ENCODE results near the gene WASHC1.
"Not testable (repeated sequence)": the region's sequence is repeated elsewhere in the genome, so short reads cannot be mapped to it uniquely, and the experiment has no call there.

The WASHC1 gene

DNA sequence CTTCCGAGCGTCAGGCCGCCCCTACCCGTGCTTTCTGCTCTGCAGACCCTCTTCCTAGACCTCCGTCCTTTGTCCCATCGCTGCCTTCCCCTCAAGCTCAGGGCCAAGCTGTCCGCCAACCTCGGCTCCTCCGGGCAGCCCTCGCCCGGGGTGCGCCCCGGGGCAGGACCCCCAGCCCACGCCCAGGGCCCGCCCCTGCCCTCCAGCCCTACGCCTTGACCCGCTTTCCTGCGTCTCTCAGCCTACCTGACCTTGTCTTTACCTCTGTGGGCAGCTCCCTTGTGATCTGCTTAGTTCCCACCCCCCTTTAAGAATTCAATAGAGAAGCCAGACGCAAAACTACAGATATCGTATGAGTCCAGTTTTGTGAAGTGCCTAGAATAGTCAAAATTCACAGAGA is at the start of gene WASHC1:
Gene WASHC1 (minus strand): TSS at position 101 of the 400 bp plus-strand sequence. CDS start 4,457 bp downstream, outside the sequence.
- H3K27ac ChIP-seq (ENCODE audit: low read length); H3K4me3 ChIP-seq (ENCODE audit: low read depth in 1 of 2, low read length in 2 of 2); H3K4me1 ChIP-seq (ENCODE audit: control insufficient read depth in 1 of 2, insufficient read depth in 2 of 2, low read length in 2 of 2); H3K36me3 ChIP-seq (ENCODE audit: control insufficient read depth in 1 of 2, insufficient read depth in 2 of 2, low read length in 2 of 2); H3K27me3 ChIP-seq (ENCODE audit: low read depth, low read length); H3K9me3 ChIP-seq (ENCODE audit: control insufficient read depth in 1 of 2, low read length in 2 of 2): not testable (repeated sequence)

DNA sequence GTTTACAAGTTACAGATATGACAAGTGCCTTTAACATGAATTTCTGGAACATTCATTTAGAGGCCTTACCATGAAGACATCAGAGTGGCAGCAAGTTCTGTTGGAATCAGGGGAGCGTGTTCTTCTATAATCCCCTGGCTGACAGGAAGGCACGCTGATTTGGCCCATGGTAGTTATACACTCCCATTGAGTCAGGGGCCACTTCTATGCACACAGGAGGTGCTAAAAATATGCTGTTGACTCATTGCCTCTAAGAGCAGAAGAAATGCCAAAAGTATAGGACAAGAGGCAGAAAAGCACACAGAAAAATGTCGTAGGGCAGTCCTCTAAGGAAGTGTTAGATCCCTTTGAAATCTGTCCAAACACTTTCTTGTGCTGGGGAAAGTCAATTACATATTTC is 49.1 kb upstream of the WASHC1 start:
- not testable (repeated sequence) for H3K4me1 ChIP-seq (ENCODE audit: control insufficient read depth in 1 of 2, insufficient read depth in 2 of 2, low read length in 2 of 2); H3K27ac ChIP-seq (ENCODE audit: low read length); H3K36me3 ChIP-seq (ENCODE audit: control insufficient read depth in 1 of 2, insufficient read depth in 2 of 2, low read length in 2 of 2); H3K27me3 ChIP-seq (ENCODE audit: low read depth, low read length); H3K9me3 ChIP-seq (ENCODE audit: control insufficient read depth in 1 of 2, low read length in 2 of 2); H3K4me3 ChIP-seq (ENCODE audit: low read depth in 1 of 2, low read length in 2 of 2)

GRCh38 chr9:76389-76788 is 47.1 kb upstream of the WASHC1 start:
- not testable (repeated sequence) for H3K27me3 ChIP-seq (ENCODE audit: low read depth, low read length); H3K4me1 ChIP-seq (ENCODE audit: control insufficient read depth in 1 of 2, insufficient read depth in 2 of 2, low read length in 2 of 2); H3K4me3 ChIP-seq (ENCODE audit: low read depth in 1 of 2, low read length in 2 of 2); H3K36me3 ChIP-seq (ENCODE audit: control insufficient read depth in 1 of 2, insufficient read depth in 2 of 2, low read length in 2 of 2); H3K27ac ChIP-seq (ENCODE audit: low read length); H3K9me3 ChIP-seq (ENCODE audit: control insufficient read depth in 1 of 2, low read length in 2 of 2)

DNA sequence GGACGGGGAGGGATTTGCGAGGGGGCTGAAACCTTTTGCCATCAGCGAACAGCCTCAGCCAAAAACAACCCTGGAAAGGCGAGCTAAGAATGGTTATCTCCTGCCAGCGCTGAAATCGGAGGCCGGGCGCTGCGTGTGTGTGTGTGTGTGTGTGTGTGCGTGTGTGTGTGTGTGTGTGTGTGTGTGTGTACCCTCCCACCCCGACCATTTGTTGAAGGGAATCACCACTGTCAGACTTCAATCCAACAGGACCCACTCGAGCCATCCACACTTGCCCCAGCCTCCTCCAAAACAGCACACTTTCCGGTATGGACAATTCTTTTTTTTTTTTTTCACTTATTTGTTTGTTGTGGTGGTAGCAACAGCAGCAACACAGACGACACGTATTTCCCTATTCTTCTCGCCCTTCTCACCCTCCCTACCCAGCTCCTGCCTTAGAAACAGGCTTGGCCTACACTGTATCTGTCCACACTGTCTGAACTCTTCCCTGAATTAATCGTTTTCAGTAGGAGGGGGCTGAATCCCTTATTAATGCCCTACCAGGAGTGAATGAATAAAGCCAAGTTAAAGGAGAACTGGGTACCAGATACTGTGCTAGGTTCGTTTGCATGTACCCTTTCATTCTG is 44.8 kb upstream of the WASHC1 start:
- H3K27me3 ChIP-seq (ENCODE audit: low read depth, low read length); H3K27ac ChIP-seq (ENCODE audit: low read length); H3K4me1 ChIP-seq (ENCODE audit: control insufficient read depth in 1 of 2, insufficient read depth in 2 of 2, low read length in 2 of 2); H3K36me3 ChIP-seq (ENCODE audit: control insufficient read depth in 1 of 2, insufficient read depth in 2 of 2, low read length in 2 of 2); H3K9me3 ChIP-seq (ENCODE audit: control insufficient read depth in 1 of 2, low read length in 2 of 2): not testable (repeated sequence)
- H3K4me3 ChIP-seq (ENCODE audit: low read depth in 1 of 2, low read length in 2 of 2) = peak overlapping the region in 1 of 2 donors; percentile 56

- H3K4me1 ChIP-seq (ENCODE audit: control insufficient read depth in 1 of 2, insufficient read depth in 2 of 2, low read length in 2 of 2); H3K27ac ChIP-seq (ENCODE audit: low read length); H3K27me3 ChIP-seq (ENCODE audit: low read depth, low read length); H3K36me3 ChIP-seq (ENCODE audit: control insufficient read depth in 1 of 2, insufficient read depth in 2 of 2, low read length in 2 of 2); H3K9me3 ChIP-seq (ENCODE audit: control insufficient read depth in 1 of 2, low read length in 2 of 2): not testable (repeated sequence)
- H3K4me3 ChIP-seq (ENCODE audit: low read depth in 1 of 2, low read length in 2 of 2) = peak overlapping the region in 1 of 2 donors; percentile 56
Observed at GRCh38 chr9:73076-73899, 44.0 kb upstream of the WASHC1 start.

GRCh38 chr9:63031-63629 is 33.9 kb upstream of the WASHC1 start:
- H3K4me3 ChIP-seq (ENCODE audit: low read depth in 1 of 2, low read length in 2 of 2); H3K27ac ChIP-seq (ENCODE audit: low read length); H3K4me1 ChIP-seq (ENCODE audit: control insufficient read depth in 1 of 2, insufficient read depth in 2 of 2, low read length in 2 of 2); H3K9me3 ChIP-seq (ENCODE audit: control insufficient read depth in 1 of 2, low read length in 2 of 2); H3K27me3 ChIP-seq (ENCODE audit: low read depth, low read length); H3K36me3 ChIP-seq (ENCODE audit: control insufficient read depth in 1 of 2, insufficient read depth in 2 of 2, low read length in 2 of 2): not testable (repeated sequence)

DNA sequence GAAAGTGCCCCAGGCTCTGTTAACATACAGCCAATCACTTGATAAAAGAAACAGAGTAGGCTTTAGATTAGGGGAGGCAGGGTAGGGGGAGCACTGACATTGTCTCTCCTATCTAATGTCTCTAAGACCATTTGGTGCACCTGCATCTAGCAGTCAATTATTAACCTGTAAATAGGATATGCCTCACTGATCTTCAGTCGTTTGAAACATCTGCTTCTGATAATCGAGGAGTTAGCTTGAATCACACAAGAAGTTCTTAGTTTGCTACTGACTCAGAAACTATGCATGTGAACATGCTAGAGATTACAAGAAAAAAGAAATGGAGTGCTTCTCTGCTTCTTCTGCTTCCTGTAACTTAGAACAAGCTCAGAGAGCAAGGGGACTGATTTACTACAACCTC is 23.4 kb upstream of the WASHC1 start:
- not testable (repeated sequence) for H3K4me3 ChIP-seq (ENCODE audit: low read depth in 1 of 2, low read length in 2 of 2); H3K27me3 ChIP-seq (ENCODE audit: low read depth, low read length); H3K36me3 ChIP-seq (ENCODE audit: control insufficient read depth in 1 of 2, insufficient read depth in 2 of 2, low read length in 2 of 2); H3K27ac ChIP-seq (ENCODE audit: low read length); H3K9me3 ChIP-seq (ENCODE audit: control insufficient read depth in 1 of 2, low read length in 2 of 2); H3K4me1 ChIP-seq (ENCODE audit: control insufficient read depth in 1 of 2, insufficient read depth in 2 of 2, low read length in 2 of 2)

DNA sequence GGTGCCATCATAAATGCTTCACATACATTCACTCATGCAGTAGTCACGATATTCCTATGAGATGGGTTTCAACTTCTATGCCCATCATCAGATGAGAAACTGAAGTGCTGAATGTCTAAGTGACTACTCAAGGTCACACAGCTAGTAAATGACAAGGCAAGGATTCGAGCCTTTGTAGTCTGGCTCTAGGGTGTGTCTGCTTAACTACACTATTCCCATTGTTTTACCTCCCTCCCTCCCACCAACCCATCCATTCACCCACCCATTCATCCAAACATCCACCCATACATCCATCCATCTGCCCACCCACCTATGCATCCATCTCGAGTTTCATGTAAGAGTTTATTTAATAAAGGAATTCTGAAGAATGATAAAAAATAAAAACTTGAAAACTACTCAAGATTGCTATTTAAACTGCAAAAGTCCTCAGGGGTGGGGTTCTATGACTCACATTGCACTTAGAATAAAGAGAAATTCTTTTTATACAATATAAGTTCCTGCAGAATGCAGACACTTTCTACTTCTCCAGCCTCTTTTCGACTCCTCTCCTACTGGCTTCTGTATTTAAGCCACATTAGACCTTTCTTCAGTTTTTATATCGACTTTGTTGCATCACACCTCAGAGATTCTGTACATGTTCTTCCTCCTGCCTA is 19.1 kb upstream of the WASHC1 start:
- H3K4me3 ChIP-seq (ENCODE audit: low read depth in 1 of 2, low read length in 2 of 2); H3K27ac ChIP-seq (ENCODE audit: low read length); H3K9me3 ChIP-seq (ENCODE audit: control insufficient read depth in 1 of 2, low read length in 2 of 2); H3K36me3 ChIP-seq (ENCODE audit: control insufficient read depth in 1 of 2, insufficient read depth in 2 of 2, low read length in 2 of 2); H3K4me1 ChIP-seq (ENCODE audit: control insufficient read depth in 1 of 2, insufficient read depth in 2 of 2, low read length in 2 of 2); H3K27me3 ChIP-seq (ENCODE audit: low read depth, low read length): not testable (repeated sequence)

- not testable (repeated sequence) for H3K9me3 ChIP-seq (ENCODE audit: control insufficient read depth in 1 of 2, low read length in 2 of 2); H3K36me3 ChIP-seq (ENCODE audit: control insufficient read depth in 1 of 2, insufficient read depth in 2 of 2, low read length in 2 of 2); H3K4me1 ChIP-seq (ENCODE audit: control insufficient read depth in 1 of 2, insufficient read depth in 2 of 2, low read length in 2 of 2); H3K4me3 ChIP-seq (ENCODE audit: low read depth in 1 of 2, low read length in 2 of 2); H3K27ac ChIP-seq (ENCODE audit: low read length); H3K27me3 ChIP-seq (ENCODE audit: low read depth, low read length)
Observed at GRCh38 chr9:46639-47271, 17.5 kb upstream of the WASHC1 start.

GRCh38 chr9:46164-46563 is 16.9 kb upstream of the WASHC1 start:
- H3K4me1 ChIP-seq (ENCODE audit: control insufficient read depth in 1 of 2, insufficient read depth in 2 of 2, low read length in 2 of 2); H3K36me3 ChIP-seq (ENCODE audit: control insufficient read depth in 1 of 2, insufficient read depth in 2 of 2, low read length in 2 of 2); H3K27me3 ChIP-seq (ENCODE audit: low read depth, low read length); H3K4me3 ChIP-seq (ENCODE audit: low read depth in 1 of 2, low read length in 2 of 2); H3K27ac ChIP-seq (ENCODE audit: low read length); H3K9me3 ChIP-seq (ENCODE audit: control insufficient read depth in 1 of 2, low read length in 2 of 2): not testable (repeated sequence)

- not testable (repeated sequence) for H3K27me3 ChIP-seq (ENCODE audit: low read depth, low read length); H3K9me3 ChIP-seq (ENCODE audit: control insufficient read depth in 1 of 2, low read length in 2 of 2); H3K4me3 ChIP-seq (ENCODE audit: low read depth in 1 of 2, low read length in 2 of 2); H3K4me1 ChIP-seq (ENCODE audit: control insufficient read depth in 1 of 2, insufficient read depth in 2 of 2, low read length in 2 of 2); H3K27ac ChIP-seq (ENCODE audit: low read length); H3K36me3 ChIP-seq (ENCODE audit: control insufficient read depth in 1 of 2, insufficient read depth in 2 of 2, low read length in 2 of 2)
Observed at GRCh38 chr9:45180-45878, 16.1 kb upstream of the WASHC1 start.

All from muscle layer of duodenum (tissue), 2 donors.